GM21423 (cell line): ENCODE results near the gene ODF2.
"Not testable (repeated sequence)": the region's sequence is repeated elsewhere in the genome, so short reads cannot be mapped to it uniquely, and the experiment has no call there.

Experiments used
- ATAC-seq: cut with Tn5 transposase; IDR thresholded peaks from one replicate; pipeline ENCODE4 v1.9.1; 2021; ENCODE audit warnings: mild to moderate bottlenecking, moderate library complexity; ENCODE audit not compliant: unreplicated experiment

Gene ODF2

GRCh38 chr9:128482186-128482585 lies 26.4 kb downstream of the ODF2 start:
- ATAC-seq: no peak

DNA sequence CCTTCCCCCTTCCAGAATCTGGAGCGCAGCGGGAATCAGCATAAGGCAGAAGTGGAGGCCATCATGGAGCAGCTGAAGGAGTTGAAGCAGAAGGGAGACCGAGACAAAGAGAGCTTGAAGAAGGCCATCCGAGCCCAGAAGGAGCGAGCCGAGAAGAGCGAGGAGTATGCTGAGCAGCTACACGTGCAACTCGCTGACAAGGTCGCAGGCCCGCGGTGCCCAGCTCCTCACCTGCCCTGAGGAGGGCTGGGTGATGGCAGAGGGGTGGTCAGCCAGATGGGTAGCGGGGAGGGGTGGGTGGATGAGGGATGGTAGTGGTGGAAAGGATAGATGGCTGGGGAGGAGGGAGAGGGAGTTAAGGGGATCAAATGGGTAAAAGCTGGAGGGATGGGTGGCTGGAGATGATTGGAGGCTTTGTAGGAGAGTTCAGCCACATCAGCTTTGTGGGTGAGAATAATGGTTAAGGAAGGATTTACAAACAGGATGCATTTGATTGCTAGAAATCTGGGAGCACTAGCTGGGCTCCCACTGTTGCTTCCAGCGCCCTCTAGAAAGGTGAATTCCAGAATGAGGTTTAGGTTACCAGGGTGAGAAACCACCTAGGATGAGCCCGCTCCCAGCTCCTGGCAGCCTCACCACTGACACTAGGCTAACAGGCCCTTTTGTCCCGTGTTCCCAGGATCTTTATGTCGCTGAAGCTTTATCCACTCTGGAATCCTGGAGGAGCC lies 29.0 kb downstream of the ODF2 start:
- ATAC-seq: no peak

DNA sequence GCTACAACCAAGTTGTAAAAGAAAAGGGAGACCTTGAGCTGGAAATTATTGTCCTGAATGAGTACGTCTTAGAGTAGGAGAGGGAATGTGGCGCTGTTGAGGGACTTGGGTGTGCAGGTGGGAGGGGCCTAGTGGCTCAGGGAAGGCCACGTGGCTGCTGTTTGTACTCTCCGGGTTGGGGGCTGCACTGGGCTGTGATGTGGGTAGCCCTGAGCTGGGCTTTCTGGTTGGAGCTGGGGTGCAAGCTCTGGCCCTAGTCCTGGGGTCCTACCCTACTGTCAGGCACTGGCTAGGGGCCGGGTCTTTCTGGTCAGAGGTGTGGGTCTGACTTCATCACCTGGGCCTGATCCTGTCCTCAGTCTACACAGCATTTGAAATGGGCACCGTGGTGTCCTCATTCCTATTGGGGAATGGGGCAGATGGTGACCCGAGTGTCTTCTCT lies 29.6 kb downstream of the ODF2 start:
- ATAC-seq: no peak

GRCh38 chr9:128486201-128486600 lies 30.4 kb downstream of the ODF2 start:
- no peak for ATAC-seq

DNA sequence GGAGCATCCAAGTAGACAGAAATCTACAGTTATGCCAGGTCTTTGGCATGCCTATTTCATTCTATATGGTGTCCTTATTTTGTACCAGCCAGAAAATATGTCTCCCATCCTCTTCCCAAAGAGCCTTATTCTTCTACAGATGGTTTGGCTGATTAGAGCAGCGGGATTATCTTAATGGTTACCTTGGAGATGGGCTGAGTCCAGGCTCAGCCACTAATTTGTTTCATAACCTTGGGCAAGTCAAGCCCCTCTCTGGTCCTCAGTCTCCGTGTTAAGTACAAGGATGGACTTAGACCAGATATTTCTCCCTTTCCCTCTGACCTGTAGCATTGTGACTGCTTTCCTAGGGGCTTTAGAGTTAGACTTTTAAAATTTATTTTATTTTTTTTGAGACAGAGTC lies 37.6 kb downstream of the ODF2 start:
- ATAC-seq: no peak

DNA sequence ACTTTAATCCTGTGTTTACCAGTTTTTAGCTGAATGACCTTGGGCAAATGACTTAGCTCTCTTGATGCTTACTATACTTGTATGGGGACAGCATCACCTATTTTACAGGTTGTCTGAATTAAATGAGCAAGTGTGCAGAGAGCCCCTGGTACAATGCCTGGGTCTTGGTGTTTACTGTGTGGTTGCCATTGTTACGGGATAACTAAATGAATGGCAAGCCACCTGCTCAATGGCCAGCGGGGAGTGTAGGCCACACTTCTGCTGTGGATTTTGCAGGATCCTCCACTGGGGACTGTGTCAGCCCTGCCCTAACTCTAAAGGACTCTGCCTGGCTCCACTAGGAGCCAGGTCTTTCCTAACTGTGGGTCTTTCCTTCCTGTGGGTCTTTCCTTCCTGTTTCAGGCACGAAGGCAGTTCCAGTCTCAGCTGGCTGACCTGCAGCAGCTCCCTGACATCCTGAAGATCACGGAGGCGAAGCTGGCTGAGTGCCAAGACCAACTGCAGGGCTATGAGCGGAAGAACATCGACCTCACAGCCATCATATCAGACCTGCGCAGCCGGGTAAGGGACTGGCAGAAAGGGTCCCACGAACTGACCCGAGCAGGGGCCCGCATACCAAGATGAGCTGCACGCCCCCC lies 38.4 kb downstream of the ODF2 start:
- ATAC-seq: no peak

GRCh38 chr9:128494746-128495129 lies 38.9 kb downstream of the ODF2 start:
- no peak for ATAC-seq

DNA sequence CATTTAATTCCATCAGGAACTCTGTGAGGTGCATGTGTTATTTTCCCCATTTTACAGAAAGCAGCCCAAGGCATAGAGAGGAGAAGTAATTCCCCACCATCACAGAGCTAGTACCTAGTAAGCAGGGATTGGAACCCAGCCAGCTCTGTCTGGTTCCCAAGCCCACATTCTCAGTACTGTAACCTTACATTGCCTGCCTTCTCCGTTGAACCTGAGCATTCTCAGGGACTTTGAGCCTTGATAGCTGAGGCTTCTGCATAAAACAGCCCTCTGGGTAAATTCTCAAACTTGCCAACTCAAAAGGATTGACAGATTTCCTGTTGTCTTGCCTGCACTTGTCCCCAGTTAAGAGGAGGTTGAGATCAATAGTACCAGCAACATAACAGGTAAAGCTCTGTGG lies 39.5 kb downstream of the ODF2 start:
- no peak for ATAC-seq

DNA sequence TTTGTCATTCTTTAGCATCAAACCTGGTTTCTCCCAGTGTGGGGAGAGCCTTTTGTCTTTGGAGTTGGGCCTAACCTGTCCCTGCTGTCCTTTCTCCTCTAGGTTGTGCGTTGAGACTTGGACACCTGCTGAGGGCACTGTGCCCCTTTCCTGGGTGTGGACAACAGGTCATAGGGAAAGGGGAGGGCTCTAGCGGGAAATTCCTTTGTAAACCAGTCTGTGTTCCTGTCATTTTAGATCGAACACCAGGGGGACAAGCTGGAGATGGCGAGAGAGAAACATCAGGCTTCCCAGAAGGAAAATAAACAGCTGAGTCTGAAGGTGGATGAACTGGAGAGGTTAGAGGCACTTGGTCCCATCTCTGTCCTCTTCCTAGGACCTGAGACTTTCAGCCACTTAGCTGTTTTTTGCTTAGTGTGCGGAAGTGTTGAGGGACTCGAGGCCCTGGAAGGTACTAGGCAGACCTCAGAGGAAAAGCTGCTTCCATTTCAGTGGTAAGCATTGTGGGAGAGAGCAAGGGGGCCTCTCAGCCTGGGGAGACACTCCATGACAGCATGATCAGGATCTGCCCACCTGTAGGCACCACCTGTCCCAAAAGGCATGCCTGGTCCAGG lies 40.1 kb downstream of the ODF2 start:
- no peak for ATAC-seq

DNA sequence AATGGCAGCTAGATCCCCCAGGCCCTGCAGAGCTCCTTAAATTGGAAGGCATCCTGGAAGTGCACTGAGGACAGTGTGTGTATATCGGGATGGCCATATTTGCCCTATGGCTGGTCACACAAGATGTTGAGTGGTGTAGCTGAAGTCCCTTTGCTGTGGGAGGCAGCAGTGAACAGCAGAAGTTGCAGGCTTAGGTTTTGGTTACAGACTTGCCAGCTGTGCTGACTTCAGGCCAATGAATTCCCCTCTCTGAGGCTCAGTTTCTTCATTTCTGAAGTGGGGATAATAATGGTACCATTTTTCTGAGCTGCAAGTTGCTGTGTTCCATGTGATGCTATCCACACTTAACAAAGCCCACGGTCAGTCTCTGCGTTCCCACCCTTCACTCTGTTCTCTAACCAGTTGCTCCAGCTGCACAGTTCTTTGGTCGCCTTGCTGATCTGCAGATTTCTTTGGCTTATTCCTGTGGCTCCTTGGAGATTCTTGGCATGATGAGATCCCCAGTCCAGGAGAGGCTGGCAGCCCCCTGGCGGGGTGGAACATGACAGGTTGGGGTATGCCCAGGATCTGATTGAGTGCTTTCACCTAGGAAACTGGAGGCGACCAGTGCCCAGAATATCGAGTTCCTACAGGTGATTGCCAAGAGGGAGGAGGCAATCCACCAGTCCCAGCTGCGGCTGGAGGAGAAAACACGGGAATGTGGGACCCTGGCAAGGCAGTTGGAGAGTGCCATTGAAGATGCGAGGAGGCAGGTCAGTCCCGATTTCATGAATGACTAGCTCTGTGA lies 42.2 kb downstream of the ODF2 start:
- no peak for ATAC-seq

DNA sequence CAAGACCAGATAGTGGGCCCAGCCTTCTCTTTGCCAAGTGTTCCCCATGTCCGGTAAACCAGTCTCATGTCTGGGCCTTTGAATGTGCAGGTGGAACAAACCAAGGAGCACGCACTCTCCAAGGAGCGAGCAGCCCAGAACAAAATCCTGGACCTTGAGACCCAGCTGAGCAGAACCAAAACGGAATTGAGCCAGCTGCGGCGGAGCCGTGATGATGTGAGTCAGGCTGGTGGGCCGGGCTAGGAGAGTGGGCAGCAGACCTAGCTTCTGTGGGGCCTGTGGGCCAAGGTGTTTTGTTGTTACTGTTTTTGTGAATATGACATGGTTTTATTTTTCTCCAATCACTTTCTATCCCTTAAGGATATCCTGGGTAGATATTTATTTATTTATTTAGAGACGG lies 43.1 kb downstream of the ODF2 start:
- no peak for ATAC-seq

- ATAC-seq: no peak
Measured at GRCh38 chr9:128499920-128500319, 44.1 kb downstream of the ODF2 start.

GRCh38 chr9:128503415-128503825 lies 47.6 kb downstream of the ODF2 start:
- ATAC-seq: not testable (repeated sequence)

DNA sequence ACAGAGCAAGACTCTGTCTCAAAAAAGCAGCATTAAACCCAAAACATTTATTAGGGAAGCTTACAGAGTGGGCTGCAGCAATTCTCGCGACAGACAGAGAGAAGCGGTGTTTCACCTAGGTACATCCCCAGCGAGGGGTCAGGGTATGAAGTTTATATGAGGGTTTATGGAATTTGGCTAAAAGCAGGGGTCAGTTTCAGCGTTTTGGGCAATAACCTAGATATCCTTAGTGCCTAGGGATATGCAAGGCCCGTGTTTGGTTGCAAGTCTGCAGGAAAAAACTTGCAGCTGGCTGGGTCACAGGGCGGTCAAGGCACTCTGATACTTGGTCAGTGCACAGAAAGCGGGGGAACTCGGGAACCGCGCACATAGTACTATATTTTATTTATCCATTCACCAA lies 48.1 kb downstream of the ODF2 start:
- no peak for ATAC-seq

GRCh38 chr9:128504485-128505413 lies 48.9 kb downstream of the ODF2 start, which contains the start of gene GLE1:
TSS of gene GLE1 (plus strand) at chr9:128504719. CDS start at chr9:128504806, 87 bp downstream.
- peak; percentile 85 for ATAC-seq

DNA sequence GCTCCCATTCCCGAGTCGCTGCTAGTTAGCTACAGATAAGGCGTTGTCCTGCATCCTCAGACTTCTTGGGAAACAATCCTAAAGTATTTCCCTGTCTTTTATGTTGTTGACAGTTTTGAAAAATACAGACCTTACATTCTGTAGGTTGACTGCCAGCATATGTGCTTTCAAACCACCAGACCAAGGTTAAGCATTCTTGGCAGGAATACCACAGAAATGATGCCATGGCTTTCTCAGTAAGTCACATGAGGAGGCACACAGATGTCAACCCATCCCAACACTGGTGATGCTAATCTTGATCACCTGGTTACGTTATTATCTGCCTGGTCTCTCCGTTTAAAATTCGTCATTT lies 49.6 kb downstream of the ODF2 start:
- no peak for ATAC-seq

DNA sequence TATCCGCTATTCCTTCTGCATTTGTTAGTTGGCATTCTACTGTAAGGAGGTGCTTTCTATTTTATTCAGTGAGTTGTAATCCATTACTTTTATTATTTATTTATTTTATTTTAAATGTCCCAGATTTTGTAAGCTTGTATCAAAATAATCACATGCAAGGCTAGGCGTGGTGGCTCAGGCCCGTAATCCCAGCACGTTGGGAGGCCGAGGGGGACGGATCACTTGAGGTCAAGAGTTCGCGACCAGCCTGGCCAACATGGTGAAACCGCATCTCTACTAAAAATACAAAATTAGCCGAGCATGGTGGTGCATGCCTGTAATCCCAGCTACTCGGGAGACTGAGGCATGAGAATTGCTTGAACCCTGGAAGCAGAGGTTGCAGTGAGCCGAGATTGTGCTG lies 50.1 kb downstream of the ODF2 start:
- ATAC-seq: not testable (repeated sequence)

DNA sequence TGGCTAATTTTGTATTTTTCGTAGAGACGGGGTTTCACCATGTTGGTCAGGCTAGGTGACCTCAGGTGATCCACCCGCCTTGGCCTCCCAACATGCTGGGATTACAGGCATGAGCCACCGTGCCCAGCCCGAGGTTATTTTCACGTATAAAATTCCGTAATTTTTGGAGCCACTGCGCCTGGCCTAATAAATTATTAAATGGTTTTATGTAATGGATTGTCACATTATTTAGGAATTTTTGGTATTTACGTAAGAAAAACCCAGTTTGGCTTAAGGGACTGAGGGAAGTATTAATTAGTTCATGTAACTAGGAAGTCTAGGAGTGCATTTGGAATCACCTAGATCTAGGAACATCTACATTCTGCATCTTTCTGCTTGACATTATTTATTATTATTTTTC lies 57.0 kb downstream of the ODF2 start:
- no peak for ATAC-seq

DNA sequence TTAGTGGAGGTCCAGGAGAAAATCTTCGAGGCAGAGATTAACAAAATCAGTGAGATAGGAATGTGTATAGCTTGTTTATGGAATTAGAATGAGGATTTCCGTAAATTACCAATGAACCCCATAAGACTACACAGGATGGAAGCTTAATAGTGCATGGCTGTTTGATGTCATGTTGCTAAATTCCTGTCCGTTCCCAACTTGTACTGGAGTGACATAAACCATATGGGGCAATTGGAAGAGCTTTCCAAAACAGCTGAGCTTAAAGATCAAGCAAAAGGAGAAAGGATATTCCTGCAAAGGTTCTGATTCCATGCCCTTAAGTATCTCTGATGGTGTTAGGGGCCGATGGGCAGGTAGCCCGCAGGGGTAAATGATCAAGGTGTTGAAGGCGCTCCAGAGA lies 66.2 kb downstream of the ODF2 start:
- no peak for ATAC-seq

DNA sequence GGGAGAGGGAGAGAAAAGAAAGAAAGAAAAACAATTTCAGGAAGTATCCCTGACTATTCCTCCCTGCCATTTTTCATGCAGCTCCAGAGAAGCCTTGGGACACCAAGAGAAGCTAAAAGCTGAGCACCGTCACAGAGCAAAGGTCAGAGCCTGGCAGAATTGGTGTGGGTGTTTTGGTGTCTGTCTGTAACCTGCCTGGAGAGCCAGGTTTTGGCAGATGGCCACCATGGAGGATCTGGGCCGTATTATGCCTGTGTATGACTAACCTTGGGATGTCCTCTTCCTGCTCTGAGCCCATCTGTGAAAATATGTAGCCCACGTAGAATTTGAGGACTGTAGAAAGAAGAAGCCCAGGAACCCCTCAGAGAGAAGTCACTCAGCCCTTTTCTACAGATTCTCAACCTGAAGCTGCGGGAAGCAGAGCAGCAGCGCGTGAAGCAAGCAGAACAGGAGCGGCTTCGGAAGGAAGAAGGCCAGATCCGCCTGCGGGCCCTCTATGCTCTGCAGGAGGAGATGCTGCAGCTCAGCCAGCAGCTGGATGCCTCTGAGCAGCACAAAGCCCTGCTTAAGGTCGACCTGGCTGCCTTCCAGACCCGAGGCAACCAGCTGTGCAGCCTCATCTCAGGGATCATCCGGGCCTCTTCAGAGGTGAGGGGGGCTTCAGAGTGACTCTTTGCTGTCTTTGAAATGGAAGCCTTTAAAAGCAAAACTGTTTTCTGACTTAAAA lies 67.6 kb downstream of the ODF2 start:
- no peak for ATAC-seq
